ENCODE data around the gene HDC. TPM values are rescaled to one million over a fixed set of nuclear protein-coding genes. Genes with fewer than 3 reads are reported as not detected.

HDC gene
- polyA plus RNA-seq, 3 donors from 2014 or later = 0.21 TPM; not detected in 2

GRCh38 chr15:50275091-50275490 is 9.6 kb upstream of the HDC start:
- Mint-ChIP-seq H3K9me3 (no peaks in the 10 kb centered on the region), H3K4me3 (no peak overlapping the region), H3K36me3 (peaks cover 6 to 16% (median 11%) of the 10 kb centered on the region in 3 donors), H3K27ac (peak overlapping the region in 2 of 6 donors; percentile 9 to 29), H3K27me3 (ENCODE audit: low read depth in 3 of 3) (peaks cover 0 to 2% (median 0%) of the 10 kb centered on the region in 3 donors), H3K4me1 (no peaks in the 10 kb centered on the region)
- no peak for DNase-seq

GRCh38 chr15:50267577-50267976 is 2.1 kb upstream of the HDC start:
- Mint-ChIP-seq H3K4me1 (peaks cover 13 to 22% of the 10 kb centered on the region in 2 donors), H3K27ac (no peak overlapping the region), H3K4me3 (no peak overlapping the region), H3K36me3 (no peaks in the 10 kb centered on the region), H3K27me3 (ENCODE audit: low read depth in 3 of 3) (peaks cover 0 to 4% (median under 1%) of the 10 kb centered on the region in 3 donors), H3K9me3 (no peaks in the 10 kb centered on the region)
- no peak for DNase-seq

- Mint-ChIP-seq H3K4me1 (peaks cover 48 to 58% of the 10 kb centered on the region in 2 donors), H3K27ac (peak overlapping the region; percentile 82 to 95 (median 88)), H3K36me3 (no peaks in the 10 kb centered on the region), H3K9me3 (no peaks in the 10 kb centered on the region), H3K4me3 (peak overlapping the region; percentile 38 to 79 (median 49)), H3K27me3 (ENCODE audit: low read depth in 3 of 3) (peaks cover 2 to 7% (median 4%) of the 10 kb centered on the region in 3 donors)
- DNase-seq = peak; percentile 83 to 86 (median 85)
Measured at GRCh38 chr15:50262533-50262932, 3.0 kb downstream of the HDC start.

- H3K27me3 Mint-ChIP-seq (ENCODE audit: low read depth in 3 of 3) = peaks cover 2 to 7% (median 4%) of the 10 kb centered on the region in 3 donors
- peak overlapping the region; percentile 38 to 79 (median 49) for H3K4me3 Mint-ChIP-seq
- peak overlapping the region; percentile 82 to 95 (median 88) for H3K27ac Mint-ChIP-seq
- no peaks in the 10 kb centered on the region for H3K36me3 Mint-ChIP-seq
- peak in 1 of 3 donors; percentile 35 for DNase-seq
- H3K9me3 Mint-ChIP-seq = no peaks in the 10 kb centered on the region
- H3K4me1 Mint-ChIP-seq = peaks cover 48 to 58% of the 10 kb centered on the region in 2 donors
Measured at GRCh38 chr15:50261981-50262380, 3.5 kb downstream of the HDC start.

- H3K36me3 Mint-ChIP-seq = no peaks in the 10 kb centered on the region
- peak overlapping the region; percentile 36 to 75 (median 64) for H3K4me3 Mint-ChIP-seq
- peak overlapping the region; percentile 84 to 95 (median 88) for H3K27ac Mint-ChIP-seq
- no peak for DNase-seq
- H3K9me3 Mint-ChIP-seq = no peaks in the 10 kb centered on the region
- H3K27me3 Mint-ChIP-seq (ENCODE audit: low read depth in 3 of 3) = peaks cover 2 to 7% (median 4%) of the 10 kb centered on the region in 3 donors
- H3K4me1 Mint-ChIP-seq = peaks cover 48 to 58% of the 10 kb centered on the region in 2 donors
Measured at GRCh38 chr15:50260969-50261496, 4.5 kb downstream of the HDC start.

- Mint-ChIP-seq H3K36me3 (no peaks in the 10 kb centered on the region), H3K9me3 (no peaks in the 10 kb centered on the region), H3K4me1 (peaks cover 46 to 53% of the 10 kb centered on the region in 2 donors), H3K27ac (peak overlapping the region in 5 of 6 donors; percentile 25 to 93 (median 73)), H3K4me3 (peak overlapping the region in 3 of 5 donors; percentile 13 to 56 (median 31)), H3K27me3 (ENCODE audit: low read depth in 3 of 3) (peaks cover 2 to 7% (median 4%) of the 10 kb centered on the region in 3 donors)
- DNase-seq = no peak
Measured at GRCh38 chr15:50259276-50259675, 6.2 kb downstream of the HDC start.

- no peak for DNase-seq
- Mint-ChIP-seq H3K27ac (no peak overlapping the region), H3K9me3 (no peaks in the 10 kb centered on the region), H3K4me3 (no peak overlapping the region), H3K36me3 (no peaks in the 10 kb centered on the region), H3K4me1 (peaks cover 38 to 39% of the 10 kb centered on the region in 2 donors), H3K27me3 (ENCODE audit: low read depth in 3 of 3) (peaks cover 2 to 7% (median 4%) of the 10 kb centered on the region in 3 donors)
Measured at GRCh38 chr15:50257924-50258323, 7.6 kb downstream of the HDC start.

- peaks cover 32 to 33% of the 10 kb centered on the region in 2 donors for H3K4me1 Mint-ChIP-seq
- H3K4me3 Mint-ChIP-seq = no peak overlapping the region
- H3K27me3 Mint-ChIP-seq (ENCODE audit: low read depth in 3 of 3) = peaks cover under 1 to 2% (median 2%) of the 10 kb centered on the region in 3 donors
- DNase-seq = no peak
- H3K27ac Mint-ChIP-seq = no peak overlapping the region
- H3K9me3 Mint-ChIP-seq = no peaks in the 10 kb centered on the region
- H3K36me3 Mint-ChIP-seq = no peaks in the 10 kb centered on the region
Measured at GRCh38 chr15:50257332-50257731, 8.2 kb downstream of the HDC start.

GRCh38 chr15:50256188-50257041 is 9.1 kb downstream of the HDC start:
- peaks cover 0 to 2% (median 0%) of the 10 kb centered on the region in 3 donors for H3K27me3 Mint-ChIP-seq (ENCODE audit: low read depth in 3 of 3)
- no peak for DNase-seq
- H3K36me3 Mint-ChIP-seq = no peaks in the 10 kb centered on the region
- no peaks in the 10 kb centered on the region for H3K9me3 Mint-ChIP-seq
- H3K4me1 Mint-ChIP-seq = peaks cover 23 to 25% of the 10 kb centered on the region in 2 donors
- H3K4me3 Mint-ChIP-seq = no peak overlapping the region
- peak overlapping the region in 1 of 6 donors; percentile 46 for H3K27ac Mint-ChIP-seq

- no peak for DNase-seq
- Mint-ChIP-seq H3K4me1 (peaks cover 18 to 20% of the 10 kb centered on the region in 2 donors), H3K27me3 (ENCODE audit: low read depth in 3 of 3) (peaks cover 0 to 6% (median 4%) of the 10 kb centered on the region in 3 donors), H3K36me3 (no peaks in the 10 kb centered on the region), H3K4me3 (no peak overlapping the region), H3K27ac (no peak overlapping the region), H3K9me3 (no peaks in the 10 kb centered on the region)
Measured at GRCh38 chr15:50252556-50252955, 13.0 kb downstream of the HDC start.

GRCh38 chr15:50251638-50252182 is 13.8 kb downstream of the HDC start:
- no peak for DNase-seq
- no peak overlapping the region for H3K4me3 Mint-ChIP-seq
- H3K27me3 Mint-ChIP-seq (ENCODE audit: low read depth in 3 of 3) = peaks cover 0 to 6% (median 4%) of the 10 kb centered on the region in 3 donors
- no peak overlapping the region for H3K27ac Mint-ChIP-seq
- H3K4me1 Mint-ChIP-seq = peaks cover 25% of the 10 kb centered on the region in 2 donors
- H3K36me3 Mint-ChIP-seq = no peaks in the 10 kb centered on the region
- H3K9me3 Mint-ChIP-seq = no peaks in the 10 kb centered on the region

GRCh38 chr15:50250760-50251394 is 14.6 kb downstream of the HDC start:
- peak overlapping the region in 1 of 6 donors; percentile 12 for H3K27ac Mint-ChIP-seq
- no peaks in the 10 kb centered on the region for H3K9me3 Mint-ChIP-seq
- no peak overlapping the region for H3K4me3 Mint-ChIP-seq

GRCh38 chr15:50249704-50250103 is 15.8 kb downstream of the HDC start:
- H3K27me3 Mint-ChIP-seq (ENCODE audit: low read depth in 3 of 3) = peaks cover 0 to 6% (median 4%) of the 10 kb centered on the region in 3 donors
- no peaks in the 10 kb centered on the region for H3K36me3 Mint-ChIP-seq
- H3K9me3 Mint-ChIP-seq = no peaks in the 10 kb centered on the region
- H3K4me1 Mint-ChIP-seq = peaks cover 28 to 33% of the 10 kb centered on the region in 2 donors
- peak overlapping the region in 1 of 6 donors; percentile 90 for H3K27ac Mint-ChIP-seq
- DNase-seq = no peak
- no peak overlapping the region for H3K4me3 Mint-ChIP-seq

More at GRCh38 chr15:50250760-50251394, 14.6 kb downstream of the HDC start:
- Mint-ChIP-seq H3K27me3 (ENCODE audit: low read depth in 3 of 3) (peaks cover 0 to 6% (median 4%) of the 10 kb centered on the region in 3 donors), H3K4me1 (peaks cover 28 to 33% of the 10 kb centered on the region in 2 donors), H3K36me3 (no peaks in the 10 kb centered on the region)
- DNase-seq = no peak
